Fibroblast of mammary gland (primary cell): ENCODE measurements around the gene GADD45A.
A peak's percentile ranks its signal among the peaks of the same experiment; 100 is the strongest.

Experiments used
- DNase-seq: peaks from one replicate; pipeline ENCODE4 v3.0.0-alpha.2; 2010; ENCODE audit warnings: low read depth
- H3K4me3 ChIP-seq: 2 replicates; pipeline ENCODE4 v1.5.1; 2011; ENCODE audit warnings: low read depth, mild to moderate bottlenecking, low read length, moderate library complexity; ENCODE audit not compliant: control insufficient read depth
- CTCF ChIP-seq: conservative IDR thresholded peaks from 2 replicates; pipeline ENCODE4 v1.5.1; 2011; ENCODE audit warnings: low read depth, low read length, inconsistent platforms; ENCODE audit not compliant: control insufficient read depth, insufficient read depth

GADD45A gene

GRCh38 chr1:67676287-67676686 is 8.7 kb upstream of the GADD45A start:
- TF ChIP-seq CTCF, result no peak
- H3K4me3 ChIP-seq, result no peak overlapping the region
- no peak for DNase-seq

- H3K4me3 ChIP-seq, result no peak overlapping the region
- no peak for TF ChIP-seq CTCF
- no peak for DNase-seq
These were observed 8.1 kb upstream of the GADD45A start for GRCh38 chr1:67676946-67677345.

GRCh38 chr1:67677408-67677807 is 7.6 kb upstream of the GADD45A start:
- DNase-seq, result no peak
- TF ChIP-seq CTCF, result no peak
- no peak overlapping the region for H3K4me3 ChIP-seq

GRCh38 chr1:67677930-67678329 is 7.1 kb upstream of the GADD45A start:
- H3K4me3 ChIP-seq, result no peak overlapping the region
- no peak for DNase-seq
- no peak for TF ChIP-seq CTCF

GRCh38 chr1:67679691-67680090 is 5.3 kb upstream of the GADD45A start:
- no peak for TF ChIP-seq CTCF

GRCh38 chr1:67680486-67680885 is 4.5 kb upstream of the GADD45A start:
- H3K4me3 ChIP-seq, result no peak overlapping the region
- DNase-seq, result no peak
- no peak for TF ChIP-seq CTCF

More at GRCh38 chr1:67679691-67680090, 5.3 kb upstream of the GADD45A start:
- no peak overlapping the region for H3K4me3 ChIP-seq
- DNase-seq, result peak; percentile 31

GRCh38 chr1:67682659-67683197 is 2.3 kb upstream of the GADD45A start:
- peak; percentile 81 for DNase-seq
- H3K4me3 ChIP-seq, result no peak overlapping the region
- no peak for TF ChIP-seq CTCF
